Activated CD4-positive, alpha-beta T cell treated with anti-CD3 and anti-CD28 coated beads, Interleukin-10, Interleukin-2, amounts not matched to agents 100 ng/mL and 50 ng/mL, durations not matched to agents 16 hours and 8 hours (primary cell): ENCODE data around the gene NPHS1.

Source experiments
- DNase-seq: peaks from one replicate; pipeline ENCODE4 v3.0.0-alpha.2; 2020

Gene NPHS1

GRCh38 chr19:35786299-35787160 is 65.8 kb downstream of the NPHS1 start:
- no peak for DNase-seq

DNA sequence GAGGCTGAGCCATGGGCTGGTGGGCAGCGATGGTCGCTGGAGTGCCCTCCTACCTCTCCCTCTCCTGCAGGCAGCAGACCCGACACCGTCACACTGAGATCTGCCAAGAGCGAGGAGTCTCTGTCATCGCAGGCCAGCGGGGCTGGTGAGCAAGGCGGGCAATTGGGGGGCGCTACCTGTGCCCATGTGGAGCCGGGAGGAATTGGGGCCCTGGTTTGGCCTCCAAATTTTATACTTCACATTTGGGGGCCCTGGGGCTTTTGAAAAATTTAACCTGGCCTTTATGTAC is 67.0 kb downstream of the NPHS1 start:
- DNase-seq, result no peak

DNA sequence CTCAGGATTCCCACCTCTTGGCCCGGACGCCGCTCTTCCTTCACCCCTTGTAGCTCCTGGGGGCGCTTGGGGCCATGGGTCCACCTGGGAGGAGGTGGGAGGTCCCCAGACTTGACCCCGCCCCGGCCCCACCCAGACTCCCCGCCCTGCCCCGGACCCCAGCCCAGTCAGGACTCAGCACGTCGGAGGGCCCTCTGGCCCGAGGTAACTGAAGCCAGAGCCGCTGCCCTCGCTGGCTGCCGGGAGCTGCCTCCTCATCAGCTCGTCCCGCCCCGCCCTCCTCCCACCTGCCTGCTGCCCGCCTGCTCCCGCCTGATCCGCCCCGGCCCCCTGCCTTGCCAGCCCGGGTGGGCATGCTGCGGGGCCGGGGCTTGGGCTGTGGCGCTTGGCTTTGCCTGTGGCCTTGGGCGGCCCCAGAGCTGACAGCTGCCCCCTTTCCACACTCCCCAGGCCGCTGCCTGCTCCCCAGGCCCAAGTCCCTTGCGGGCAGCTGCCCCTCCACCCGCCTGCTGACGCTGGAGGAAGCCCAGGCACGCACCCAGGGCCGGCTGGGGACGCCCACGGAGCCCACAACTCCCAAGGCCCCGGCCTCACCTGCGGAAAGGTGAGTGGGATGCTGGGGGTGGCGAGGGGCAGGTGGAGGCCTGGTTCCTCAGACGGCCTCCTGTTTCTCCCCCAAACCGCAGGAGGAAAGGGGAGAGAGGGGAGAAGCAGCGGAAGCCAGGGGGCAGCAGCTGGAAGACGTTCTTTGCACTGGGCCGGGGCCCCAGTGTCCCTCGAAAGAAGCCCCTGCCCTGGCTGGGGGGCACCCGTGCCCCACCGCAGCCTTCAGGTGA is 67.6 kb downstream of the NPHS1 start:
- DNase-seq, result no peak

- DNase-seq, result no peak
These were observed 68.6 kb downstream of the NPHS1 start for GRCh38 chr19:35783469-35784434.

- no peak for DNase-seq
These were observed 69.7 kb downstream of the NPHS1 start for GRCh38 chr19:35782589-35782988.

DNA sequence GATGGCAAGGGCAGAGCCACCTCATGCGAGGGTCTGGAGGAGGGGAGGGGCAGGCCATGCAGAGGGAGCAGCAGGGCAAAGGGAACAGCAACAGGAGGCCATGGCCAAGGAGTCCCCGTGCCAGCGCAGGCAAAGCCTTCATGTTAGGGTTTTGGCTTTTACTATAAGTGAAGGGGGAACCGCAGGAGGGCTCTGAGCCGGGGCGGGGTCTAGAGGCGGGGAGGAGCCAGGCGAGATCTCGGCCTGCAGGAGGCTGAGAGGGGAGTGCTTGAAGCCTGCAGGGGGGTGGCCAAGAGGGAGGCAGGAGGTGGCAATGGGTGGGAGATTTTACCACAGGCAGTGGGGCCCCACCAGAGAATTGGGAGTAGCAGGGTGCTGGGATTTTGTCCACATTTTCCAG is 70.7 kb downstream of the NPHS1 start:
- DNase-seq, result no peak

GRCh38 chr19:35780717-35781116 is 71.6 kb downstream of the NPHS1 start:
- DNase-seq, result no peak

GRCh38 chr19:35780058-35780457 is 72.2 kb downstream of the NPHS1 start:
- DNase-seq, result no peak

DNA sequence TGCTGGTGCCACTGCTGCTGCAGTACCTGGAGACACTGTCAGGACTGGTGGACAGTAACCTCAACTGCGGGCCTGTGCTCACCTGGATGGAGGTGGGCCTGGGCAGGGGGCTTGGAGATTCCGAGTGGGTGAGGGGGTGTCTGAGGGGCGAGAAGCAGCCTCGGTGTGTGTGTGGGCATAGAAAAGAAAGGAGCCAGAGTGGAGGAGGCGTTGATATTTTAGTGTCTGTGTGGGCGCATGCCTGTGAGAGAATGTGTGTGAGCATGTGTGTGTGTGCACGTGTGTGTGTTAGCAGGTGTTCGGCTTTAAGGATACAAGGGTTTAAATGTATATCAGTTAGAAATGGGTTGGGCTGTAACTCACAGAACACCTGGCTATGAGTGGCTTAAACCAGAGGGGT is 73.3 kb downstream of the NPHS1 start:
- DNase-seq, result no peak

- DNase-seq, result no peak
These were observed 74.3 kb downstream of the NPHS1 start for GRCh38 chr19:35777961-35778360.

DNA sequence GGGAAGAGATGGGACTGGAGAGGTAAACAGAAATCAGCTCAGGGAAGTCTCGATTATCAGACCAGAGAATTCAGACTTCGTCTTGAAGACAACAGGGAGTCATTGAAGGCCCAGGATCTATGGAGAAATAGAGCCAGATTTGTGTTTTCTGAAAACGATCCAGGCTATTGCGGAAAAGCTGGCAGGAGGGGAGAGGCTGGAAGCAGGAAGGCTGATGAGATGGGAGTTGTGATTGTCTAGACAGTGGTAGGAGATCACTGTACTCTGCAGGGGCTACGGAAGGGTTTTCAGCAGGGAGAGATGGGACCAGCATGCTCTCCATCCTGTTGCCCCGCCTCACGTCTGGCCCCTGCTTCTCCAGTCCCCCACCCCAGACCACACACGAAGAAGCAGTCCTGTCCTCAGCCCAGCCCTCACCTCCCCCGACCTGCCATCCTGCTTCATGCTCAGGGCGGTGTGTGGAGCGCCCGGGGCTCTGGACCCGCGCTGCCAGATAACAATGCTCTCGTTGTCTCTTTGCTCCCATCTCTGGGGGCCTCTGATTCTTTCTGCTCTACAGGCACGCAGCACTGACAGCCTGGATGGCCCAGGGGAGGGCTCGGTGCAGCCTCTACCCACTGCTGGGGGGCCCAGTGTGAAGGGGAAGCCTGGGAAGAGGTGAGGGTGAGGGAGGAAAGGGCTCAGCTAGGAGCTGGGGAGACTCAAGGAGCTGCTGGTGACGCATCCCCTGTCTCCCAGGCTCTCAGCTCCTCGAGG is 75.0 kb downstream of the NPHS1 start:
- DNase-seq, result no peak

- no peak for DNase-seq
These were observed 76.1 kb downstream of the NPHS1 start for GRCh38 chr19:35776102-35776788.
